ENCODE data around the gene CYTH2. TPM values are rescaled to one million over a fixed set of nuclear protein-coding genes. Genes with fewer than 3 reads are reported as not detected.

Gene CYTH2
- total RNA-seq, 1 donor from 2014 or later: 69.9 TPM

GRCh38 chr19:48436586-48436985 is 32.6 kb upstream of the CYTH2 start:
- H3K27me3 Mint-ChIP-seq (ENCODE audit: low read depth): no peaks in the 10 kb centered on the region

GRCh38 chr19:48441360-48442050 is 27.7 kb upstream of the CYTH2 start:
- Mint-ChIP-seq H3K4me1 (ENCODE audit: low read depth) (peaks cover 17% of the 10 kb centered on the region), H3K9me3 (ENCODE audit: low read depth) (no peaks in the 10 kb centered on the region), H3K4me3 (ENCODE audit: unreplicated experiment) (no peak overlapping the region), H3K27ac (ENCODE audit: unreplicated experiment) (no peak overlapping the region), H3K36me3 (ENCODE audit: low read depth) (no peaks in the 10 kb centered on the region), H3K27me3 (ENCODE audit: low read depth) (no peaks in the 10 kb centered on the region)
- no peak for TF ChIP-seq CTCF (IDR thresholded peaks at IDR 0.05)
- no peak for DNase-seq (ENCODE audit: low spot score)

More at GRCh38 chr19:48436586-48436985, 32.6 kb upstream of the CYTH2 start:
- Mint-ChIP-seq H3K4me1 (ENCODE audit: low read depth) (no peaks in the 10 kb centered on the region), H3K36me3 (ENCODE audit: low read depth) (peaks cover 2% of the 10 kb centered on the region), H3K4me3 (ENCODE audit: unreplicated experiment) (no peak overlapping the region), H3K9me3 (ENCODE audit: low read depth) (no peaks in the 10 kb centered on the region), H3K27ac (ENCODE audit: unreplicated experiment) (no peak overlapping the region)
- TF ChIP-seq CTCF (IDR thresholded peaks at IDR 0.05): no peak
- no peak for DNase-seq (ENCODE audit: low spot score)

- no peak for DNase-seq (ENCODE audit: low spot score)
- Mint-ChIP-seq H3K36me3 (ENCODE audit: low read depth) (no peaks in the 10 kb centered on the region), H3K27ac (ENCODE audit: unreplicated experiment) (no peak overlapping the region), H3K27me3 (ENCODE audit: low read depth) (no peaks in the 10 kb centered on the region), H3K4me1 (ENCODE audit: low read depth) (peaks cover 19% of the 10 kb centered on the region), H3K9me3 (ENCODE audit: low read depth) (no peaks in the 10 kb centered on the region), H3K4me3 (ENCODE audit: unreplicated experiment) (no peak overlapping the region)
- no peak for TF ChIP-seq CTCF (IDR thresholded peaks at IDR 0.05)
Measured at GRCh38 chr19:48442116-48443035, 26.8 kb upstream of the CYTH2 start.

- no peak overlapping the region for H3K4me3 Mint-ChIP-seq (ENCODE audit: unreplicated experiment)
- H3K36me3 Mint-ChIP-seq (ENCODE audit: low read depth): peaks cover under 1% of the 10 kb centered on the region
- H3K9me3 Mint-ChIP-seq (ENCODE audit: low read depth): no peaks in the 10 kb centered on the region
- peaks cover 23% of the 10 kb centered on the region for H3K4me1 Mint-ChIP-seq (ENCODE audit: low read depth)
- H3K27ac Mint-ChIP-seq (ENCODE audit: unreplicated experiment): no peak overlapping the region
- no peak for DNase-seq (ENCODE audit: low spot score)
- H3K27me3 Mint-ChIP-seq (ENCODE audit: low read depth): no peaks in the 10 kb centered on the region
- no peak for TF ChIP-seq CTCF (IDR thresholded peaks at IDR 0.05)
Measured at GRCh38 chr19:48443256-48443655, 25.9 kb upstream of the CYTH2 start.

GRCh38 chr19:48443731-48444128 is 25.4 kb upstream of the CYTH2 start:
- DNase-seq (ENCODE audit: low spot score): no peak
- no peak for TF ChIP-seq CTCF (IDR thresholded peaks at IDR 0.05)
- H3K27ac Mint-ChIP-seq (ENCODE audit: unreplicated experiment): no peak overlapping the region
- H3K27me3 Mint-ChIP-seq (ENCODE audit: low read depth): no peaks in the 10 kb centered on the region
- H3K36me3 Mint-ChIP-seq (ENCODE audit: low read depth): peaks cover 4% of the 10 kb centered on the region
- H3K9me3 Mint-ChIP-seq (ENCODE audit: low read depth): no peaks in the 10 kb centered on the region
- H3K4me1 Mint-ChIP-seq (ENCODE audit: low read depth): peaks cover 23% of the 10 kb centered on the region
- no peak overlapping the region for H3K4me3 Mint-ChIP-seq (ENCODE audit: unreplicated experiment)
